Measurements from ENCODE around the gene TLR2.

Gene TLR2, protein sequence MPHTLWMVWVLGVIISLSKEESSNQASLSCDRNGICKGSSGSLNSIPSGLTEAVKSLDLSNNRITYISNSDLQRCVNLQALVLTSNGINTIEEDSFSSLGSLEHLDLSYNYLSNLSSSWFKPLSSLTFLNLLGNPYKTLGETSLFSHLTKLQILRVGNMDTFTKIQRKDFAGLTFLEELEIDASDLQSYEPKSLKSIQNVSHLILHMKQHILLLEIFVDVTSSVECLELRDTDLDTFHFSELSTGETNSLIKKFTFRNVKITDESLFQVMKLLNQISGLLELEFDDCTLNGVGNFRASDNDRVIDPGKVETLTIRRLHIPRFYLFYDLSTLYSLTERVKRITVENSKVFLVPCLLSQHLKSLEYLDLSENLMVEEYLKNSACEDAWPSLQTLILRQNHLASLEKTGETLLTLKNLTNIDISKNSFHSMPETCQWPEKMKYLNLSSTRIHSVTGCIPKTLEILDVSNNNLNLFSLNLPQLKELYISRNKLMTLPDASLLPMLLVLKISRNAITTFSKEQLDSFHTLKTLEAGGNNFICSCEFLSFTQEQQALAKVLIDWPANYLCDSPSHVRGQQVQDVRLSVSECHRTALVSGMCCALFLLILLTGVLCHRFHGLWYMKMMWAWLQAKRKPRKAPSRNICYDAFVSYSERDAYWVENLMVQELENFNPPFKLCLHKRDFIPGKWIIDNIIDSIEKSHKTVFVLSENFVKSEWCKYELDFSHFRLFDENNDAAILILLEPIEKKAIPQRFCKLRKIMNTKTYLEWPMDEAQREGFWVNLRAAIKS

DNA sequence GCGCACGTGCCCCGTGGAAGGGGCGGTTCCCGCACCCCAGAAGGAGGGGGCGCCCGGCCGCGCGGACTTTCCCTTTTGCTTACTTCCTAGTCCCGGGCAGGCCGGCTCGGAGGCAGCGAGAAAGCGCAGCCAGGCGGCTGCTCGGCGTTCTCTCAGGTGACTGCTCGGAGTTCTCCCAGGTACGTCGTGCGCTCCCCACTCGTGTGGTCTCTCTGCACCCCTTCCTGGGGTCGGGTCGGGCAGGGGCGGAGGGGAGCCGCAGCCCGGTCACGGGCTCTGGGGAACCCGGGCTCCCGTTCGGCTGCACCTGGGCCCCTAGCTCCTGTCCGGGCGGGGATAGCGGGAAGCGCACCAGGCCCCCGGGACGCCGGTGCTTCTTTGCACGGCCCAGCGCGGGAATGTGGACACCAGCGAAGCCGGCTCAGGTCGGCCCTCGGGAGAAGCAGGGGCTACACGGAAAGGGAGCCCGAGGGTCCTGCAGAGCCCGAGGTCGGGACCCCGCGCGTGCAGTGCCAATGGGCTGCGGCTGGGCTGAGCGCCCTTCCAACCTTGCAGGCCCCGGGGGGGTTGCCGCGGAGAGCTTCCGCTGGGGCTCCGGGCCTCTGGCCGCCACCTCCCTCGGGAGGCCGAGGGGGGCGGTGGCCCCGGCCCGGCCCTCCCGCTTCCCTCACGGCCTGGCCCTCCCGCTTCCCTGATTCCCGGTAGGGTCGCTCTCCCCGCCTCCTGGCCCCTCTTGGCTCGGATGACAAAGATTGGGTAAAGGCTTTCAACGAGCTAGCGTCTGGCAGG is at the start of gene TLR2:
TLR2 (plus strand) TSS at position 99 of the 789 bp plus-strand sequence. CDS start 18,628 bp downstream, outside the sequence.
- Histone ChIP-seq H3K4me3 (peak within 1 kb of the TSS; percentile 44 to 70 (median 58)), H3K27ac (peak within 1 kb of the TSS; percentile 11 to 87 (median 67))

DNA sequence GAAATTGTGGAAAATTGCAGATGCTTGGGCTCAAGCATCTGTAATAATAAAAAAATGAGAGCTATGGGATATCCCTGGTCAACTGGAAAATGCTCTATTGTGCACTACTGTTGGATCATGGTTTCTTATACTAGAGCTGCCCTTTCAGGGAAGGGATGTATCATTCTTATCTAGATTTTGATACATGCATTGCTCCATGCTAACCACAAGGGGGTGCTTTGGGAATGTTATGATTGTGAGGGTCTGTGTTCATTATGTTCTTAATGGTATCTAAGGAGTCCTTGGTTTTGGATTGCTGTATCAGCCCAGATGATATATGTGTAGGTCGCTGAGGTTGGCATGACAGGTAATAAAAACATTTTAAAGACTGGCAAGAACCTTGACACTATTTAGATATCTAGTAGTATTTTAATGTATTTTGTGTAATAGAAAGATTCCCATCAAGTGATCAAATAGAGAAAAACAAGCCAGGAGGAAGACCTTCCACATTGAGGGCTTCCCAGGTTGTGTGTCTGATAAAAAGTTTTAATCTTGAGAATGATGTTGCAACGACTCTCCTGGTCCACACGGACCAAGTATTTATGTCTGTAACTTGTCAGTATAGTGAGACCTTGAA is 49.2 kb upstream of the TLR2 start:
- Histone ChIP-seq H3K27ac (no peak overlapping the region), H3K4me3 (no peak overlapping the region)

DNA sequence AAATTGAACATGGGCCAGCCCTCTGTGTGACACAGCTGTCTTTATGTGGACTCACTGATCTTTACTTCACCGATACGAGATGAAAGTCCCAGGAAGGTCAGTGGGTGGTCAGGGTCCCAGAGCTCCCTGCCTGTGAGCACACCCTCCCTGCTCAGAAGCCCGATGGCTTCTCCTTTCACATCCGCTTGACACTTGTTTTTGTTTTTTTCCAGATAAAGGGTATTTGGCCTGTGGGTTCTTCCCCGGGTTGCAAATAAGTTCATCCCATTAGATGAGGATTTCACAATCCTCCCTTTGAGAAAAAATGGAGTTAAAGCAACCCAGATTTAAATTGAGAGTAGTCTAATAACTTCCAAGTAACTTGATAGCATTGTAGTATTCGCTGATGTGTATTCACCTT is 48.2 kb upstream of the TLR2 start:
- Histone ChIP-seq H3K27ac (no peak overlapping the region), H3K4me3 (no peak overlapping the region)

DNA sequence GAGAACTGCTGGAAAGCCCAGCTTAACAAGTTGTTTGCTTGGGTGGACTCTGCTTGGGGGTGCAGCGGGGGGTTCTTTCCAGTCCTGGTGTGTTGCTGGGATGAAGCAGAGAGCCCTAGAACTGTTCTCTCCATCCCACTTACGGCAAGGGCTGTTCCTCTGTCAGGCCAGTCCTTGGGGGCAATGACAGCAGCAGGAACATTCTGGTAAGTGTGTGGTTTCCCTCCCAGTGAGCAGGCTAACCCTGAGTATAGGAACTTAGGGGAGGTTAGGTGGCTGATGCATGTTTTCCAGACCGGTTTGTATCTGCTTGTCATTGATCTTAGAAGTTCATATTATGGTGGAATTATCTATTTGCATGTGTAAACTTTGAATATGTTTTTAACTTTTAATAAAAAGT is 46.9 kb upstream of the TLR2 start:
- H3K4me3 ChIP-seq = no peak overlapping the region
- H3K27ac ChIP-seq = no peak overlapping the region

DNA sequence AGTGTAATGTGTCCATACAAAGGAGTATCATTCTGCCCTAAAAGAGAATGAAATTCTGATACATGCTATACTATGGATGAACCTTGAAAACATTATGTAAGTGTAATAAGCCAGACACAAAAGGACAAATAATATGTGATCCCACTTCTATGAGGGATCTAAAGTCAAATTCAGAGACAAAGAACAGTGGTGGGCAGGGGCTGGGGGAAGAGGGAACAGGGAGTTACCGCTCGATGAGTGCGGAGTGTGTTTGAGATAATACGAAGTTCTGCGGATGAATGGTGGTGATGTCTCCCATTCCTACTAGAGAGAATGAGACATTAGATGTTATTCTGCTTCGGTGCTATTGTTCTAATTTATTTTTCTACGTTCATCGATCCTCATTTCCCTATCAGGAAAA is 46.1 kb upstream of the TLR2 start:
- Histone ChIP-seq H3K27ac (no peak overlapping the region), H3K4me3 (no peak overlapping the region)

DNA sequence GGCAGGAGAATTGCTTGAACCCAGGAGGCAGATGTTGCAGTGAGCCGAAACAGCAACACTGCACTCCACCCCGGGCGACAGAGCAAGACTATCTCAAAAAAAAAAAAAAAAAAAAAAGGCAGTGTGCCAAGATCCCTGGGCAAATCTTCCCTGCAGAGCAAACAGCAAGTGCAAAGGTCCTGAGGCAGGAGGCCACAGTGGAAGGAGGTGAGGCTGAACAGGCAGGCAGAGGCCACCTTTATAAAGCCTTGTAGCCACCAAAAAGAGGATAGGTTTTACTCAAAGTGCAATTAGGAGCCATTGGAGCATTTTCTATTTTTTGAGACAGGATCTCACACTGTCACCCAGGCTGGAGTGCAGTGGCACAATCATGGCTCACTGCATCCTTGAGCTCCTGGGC is 45.1 kb upstream of the TLR2 start:
- Histone ChIP-seq H3K4me3 (no peak overlapping the region), H3K27ac (no peak overlapping the region)

DNA sequence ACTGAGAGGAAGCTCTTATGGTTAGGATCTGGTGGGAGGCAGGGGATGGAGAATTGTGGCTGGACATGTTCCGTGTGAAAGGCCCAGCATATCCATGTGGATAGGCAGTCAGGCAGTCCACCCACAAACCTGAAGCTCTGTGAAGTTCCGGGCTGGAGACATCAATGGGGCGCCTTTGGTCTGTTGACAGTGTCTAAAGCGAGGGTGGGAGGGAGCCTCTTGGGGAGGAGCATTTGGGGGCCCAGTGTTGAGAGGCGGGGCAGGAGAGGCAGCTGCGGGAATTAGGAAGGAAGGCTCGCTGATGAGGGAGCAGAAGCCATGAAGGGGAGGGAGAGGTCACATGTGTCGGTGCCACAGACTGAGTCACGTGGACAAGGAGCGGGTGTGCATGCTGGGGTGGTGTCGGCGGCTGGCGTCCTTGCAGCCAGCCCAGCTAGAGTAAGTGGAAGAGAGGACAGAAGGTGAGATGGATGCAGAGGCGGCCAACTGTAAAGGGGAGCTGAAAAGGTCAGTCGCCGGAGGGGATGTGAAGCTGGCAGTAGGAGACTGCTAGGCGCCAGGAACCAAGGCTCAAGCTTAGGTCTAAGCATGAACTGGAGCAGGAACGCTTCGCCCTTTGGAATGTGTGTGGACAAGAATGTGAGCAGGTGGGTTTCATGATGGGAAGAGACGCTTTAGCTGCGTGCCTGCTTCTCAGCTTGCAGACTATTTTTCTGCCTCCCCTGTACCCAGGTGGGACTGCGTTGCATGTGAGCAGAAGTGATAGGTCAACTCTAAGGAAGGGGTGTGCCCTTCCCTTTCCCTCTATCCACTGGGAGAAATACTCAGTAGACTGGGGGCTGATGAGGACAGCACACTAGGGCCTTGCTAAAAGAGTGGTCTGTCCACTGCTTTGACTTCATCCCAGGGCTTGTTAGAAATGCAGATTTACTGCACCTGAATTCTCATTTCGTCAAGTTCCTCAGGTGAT is 44.0 kb upstream of the TLR2 start:
- no peak overlapping the region for H3K27ac ChIP-seq
- H3K4me3 ChIP-seq = no peak overlapping the region

DNA sequence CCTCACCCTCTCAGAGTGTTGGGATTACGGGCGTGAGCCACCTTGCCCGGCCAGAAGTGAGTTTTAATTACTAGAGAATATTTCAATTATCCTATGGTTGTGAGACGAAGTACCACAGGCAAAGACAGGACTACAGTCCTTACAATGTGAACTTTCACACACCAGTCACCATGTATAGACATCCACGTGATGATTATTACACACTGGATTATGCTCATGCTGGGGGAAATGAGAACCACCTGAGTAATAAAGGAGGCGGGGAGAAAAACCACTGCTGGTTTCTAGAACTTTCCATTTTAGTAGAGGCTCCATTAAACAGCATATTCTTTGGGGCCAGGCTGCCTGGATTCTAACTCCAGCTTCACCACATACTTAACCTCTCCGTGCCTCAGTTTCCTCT is 42.5 kb upstream of the TLR2 start:
- Histone ChIP-seq H3K27ac (no peak overlapping the region), H3K4me3 (no peak overlapping the region)

DNA sequence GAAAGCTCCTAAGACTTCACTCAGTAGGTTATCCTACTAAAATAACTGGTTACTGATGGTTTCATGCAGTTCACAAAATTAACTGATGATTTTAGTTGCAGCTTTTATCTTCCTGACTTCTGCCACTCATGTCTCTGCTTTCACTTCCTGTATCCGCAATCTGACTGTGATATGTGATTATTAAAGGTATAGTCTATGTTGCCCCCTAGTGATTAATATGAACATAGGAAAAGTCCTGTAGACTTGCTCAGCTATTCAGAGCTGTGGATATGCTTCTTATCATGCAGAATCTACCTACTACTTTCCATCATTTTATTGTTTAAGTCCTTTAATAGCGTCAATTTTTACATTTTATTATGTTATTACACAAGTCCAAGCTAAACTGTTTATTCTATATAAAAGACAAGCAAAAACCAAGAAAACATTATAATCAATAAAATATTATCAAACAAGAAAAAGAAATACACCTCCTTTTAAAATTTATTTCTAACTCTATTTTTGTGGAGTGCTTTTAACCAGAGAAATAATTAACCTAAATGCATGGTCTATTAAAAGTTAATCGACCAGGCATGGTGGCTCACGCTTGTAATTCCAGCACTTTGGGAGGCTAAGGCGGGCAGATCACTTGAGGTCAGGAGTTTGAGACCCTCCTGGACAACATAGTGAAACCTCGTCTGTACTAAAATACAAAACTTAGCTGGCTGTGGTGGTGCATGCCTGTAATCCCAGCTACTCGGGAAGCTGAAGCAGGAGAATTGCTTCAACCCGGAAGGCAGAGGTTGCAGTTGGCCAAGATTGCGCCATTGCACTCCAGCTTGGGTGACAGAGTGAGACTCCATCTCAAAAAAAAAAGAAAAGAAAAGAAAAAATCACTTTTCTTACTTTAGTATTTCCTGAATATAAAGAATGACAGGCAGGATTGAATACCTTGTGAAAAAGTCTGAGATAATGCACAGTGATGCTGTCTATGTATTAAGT is 40.4 kb upstream of the TLR2 start:
- H3K4me3 ChIP-seq = no peak overlapping the region
- H3K27ac ChIP-seq = no peak overlapping the region

DNA sequence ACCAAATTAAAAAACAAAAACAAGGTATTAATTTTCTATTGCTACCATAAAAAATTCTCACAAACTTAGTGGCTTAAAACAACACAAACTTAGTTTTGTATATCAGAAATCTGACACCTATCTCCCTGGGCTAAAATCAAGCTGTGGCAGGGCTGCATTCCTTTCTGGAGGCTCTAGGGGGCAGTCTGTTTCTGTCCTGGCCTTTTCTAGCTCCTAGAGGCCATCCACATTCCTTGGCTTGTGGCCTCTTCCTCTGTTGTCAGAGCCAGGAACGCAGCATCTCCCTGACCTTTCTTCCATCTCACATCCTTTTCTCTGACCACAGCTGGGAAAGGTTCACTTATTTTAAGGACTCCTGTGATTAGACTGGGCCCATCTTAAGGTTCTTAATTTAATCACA is 38.9 kb upstream of the TLR2 start:
- Histone ChIP-seq H3K27ac (no peak overlapping the region), H3K4me3 (no peak overlapping the region)

DNA sequence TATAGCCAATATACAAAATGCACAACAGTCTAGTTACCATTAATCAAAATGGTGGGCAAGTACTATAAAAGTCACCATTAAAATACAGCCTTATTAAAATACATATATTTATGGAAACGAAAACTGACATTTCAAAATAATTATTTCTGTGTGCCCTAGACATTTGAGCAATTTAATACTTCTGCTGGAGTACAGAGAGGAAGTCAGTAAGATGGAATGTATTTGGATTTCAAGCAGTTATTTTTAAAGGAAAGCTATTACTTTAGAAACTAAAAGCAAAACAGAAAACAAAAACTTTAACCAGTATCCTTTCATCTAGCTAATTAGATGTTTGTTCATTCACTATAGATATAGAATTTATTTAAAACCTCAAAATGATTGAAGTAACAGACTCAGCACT is 37.8 kb upstream of the TLR2 start:
- Histone ChIP-seq H3K4me3 (no peak overlapping the region), H3K27ac (no peak overlapping the region)

DNA sequence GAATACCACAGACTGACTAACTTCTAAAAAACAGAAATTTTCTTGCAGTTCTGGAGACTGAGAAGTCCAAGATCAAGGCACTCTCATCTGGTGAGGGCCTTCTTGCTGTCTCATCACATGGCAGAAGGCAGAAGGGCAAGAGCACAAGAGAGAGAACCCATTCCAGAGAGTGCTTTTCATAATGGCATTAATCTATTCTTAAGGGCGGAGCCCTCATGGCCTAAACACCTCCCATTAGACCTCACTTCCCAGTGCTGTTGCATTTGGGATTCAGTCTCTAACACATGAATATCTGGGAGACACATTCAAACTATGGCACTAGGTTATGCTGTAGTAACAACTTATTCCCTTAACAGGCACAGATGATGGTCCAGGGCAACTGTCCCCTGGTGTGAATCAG is 37.1 kb upstream of the TLR2 start:
- no peak overlapping the region for H3K27ac ChIP-seq
- H3K4me3 ChIP-seq = no peak overlapping the region

DNA sequence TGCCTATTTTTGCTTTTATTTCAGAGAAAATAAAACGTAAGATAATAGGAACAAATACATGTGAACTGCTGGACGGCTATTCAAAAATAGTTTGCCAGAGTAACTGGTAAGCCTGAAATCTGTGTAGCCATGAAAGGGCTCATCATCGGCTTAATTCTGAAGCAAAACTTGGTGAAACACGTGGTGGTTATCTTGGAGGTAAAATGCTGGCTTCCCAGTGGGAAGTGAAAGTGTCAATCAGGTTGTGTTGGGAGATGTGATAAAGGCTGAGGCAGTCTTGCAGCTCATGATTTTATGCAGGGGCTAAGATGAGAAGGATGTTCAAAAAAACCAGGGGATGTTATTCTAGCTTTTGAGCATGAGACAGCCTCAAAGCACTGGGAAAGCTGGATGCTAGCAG is 36.1 kb upstream of the TLR2 start:
- H3K4me3 ChIP-seq = no peak overlapping the region
- no peak overlapping the region for H3K27ac ChIP-seq

DNA sequence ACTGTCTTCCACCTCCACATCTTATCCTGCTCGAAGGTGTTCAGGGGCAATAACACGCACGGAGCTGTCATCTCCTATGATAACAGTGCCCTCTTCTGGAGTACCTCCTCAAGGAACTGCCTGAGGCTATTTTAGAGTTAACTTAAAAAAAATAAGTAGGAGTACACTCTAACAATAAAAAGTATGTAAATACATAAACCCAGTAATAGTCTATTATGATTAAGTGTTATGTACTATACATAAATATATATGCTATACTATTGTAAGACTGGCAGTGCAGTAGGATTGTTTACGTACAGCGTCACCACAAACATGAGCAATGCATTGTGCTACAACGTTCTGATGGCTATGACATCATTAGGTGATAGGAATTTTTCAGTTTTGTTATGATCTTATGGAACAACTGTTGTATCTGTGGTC is 34.5 kb upstream of the TLR2 start:
- Histone ChIP-seq H3K27ac (no peak overlapping the region), H3K4me3 (no peak overlapping the region)

DNA sequence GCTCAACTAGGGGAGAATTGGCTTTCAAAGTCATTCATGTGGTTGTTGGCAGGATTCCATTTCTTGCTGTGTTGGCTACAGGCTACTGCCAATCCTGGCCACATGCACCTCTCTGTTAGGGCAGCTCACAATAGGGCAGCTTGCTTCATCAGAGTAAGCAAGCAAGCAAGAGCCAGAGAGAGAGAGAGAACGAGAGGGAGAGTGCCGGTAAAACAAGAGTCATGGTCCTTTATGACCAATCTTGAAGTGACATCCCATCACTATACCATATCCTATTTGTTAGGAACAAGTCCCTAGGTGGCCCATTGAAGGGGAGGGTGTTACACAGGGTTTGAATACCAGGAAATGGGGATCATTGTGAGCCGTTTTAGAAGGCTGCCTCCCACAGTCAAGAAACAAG is 33.0 kb upstream of the TLR2 start:
- Histone ChIP-seq H3K27ac (peak overlapping the region in 18 of 21 experiments; percentile 6 to 81 (median 58)), H3K4me3 (no peak overlapping the region)

DNA sequence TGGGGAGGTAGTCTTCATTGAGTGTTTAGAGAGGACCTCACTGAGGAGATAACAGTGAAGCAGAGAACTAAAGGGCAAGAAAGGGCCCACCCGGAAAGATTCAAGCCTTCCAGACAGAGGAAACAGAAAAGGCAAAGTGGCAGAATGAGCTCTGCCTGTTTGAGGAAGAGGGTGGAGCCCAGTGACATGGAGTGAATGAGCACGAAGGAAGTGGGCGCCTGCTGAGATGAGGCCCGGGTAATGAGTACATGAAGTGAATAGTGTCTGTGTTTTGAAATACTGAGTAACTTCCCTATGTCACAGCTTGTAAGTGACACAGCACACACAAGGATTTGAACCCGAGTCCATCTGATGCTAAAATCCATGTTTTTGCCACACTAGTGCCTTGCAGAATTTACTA is 32.5 kb upstream of the TLR2 start:
- Histone ChIP-seq H3K27ac (peak overlapping the region in 19 of 21 experiments; percentile 11 to 81 (median 61)), H3K4me3 (no peak overlapping the region)

DNA sequence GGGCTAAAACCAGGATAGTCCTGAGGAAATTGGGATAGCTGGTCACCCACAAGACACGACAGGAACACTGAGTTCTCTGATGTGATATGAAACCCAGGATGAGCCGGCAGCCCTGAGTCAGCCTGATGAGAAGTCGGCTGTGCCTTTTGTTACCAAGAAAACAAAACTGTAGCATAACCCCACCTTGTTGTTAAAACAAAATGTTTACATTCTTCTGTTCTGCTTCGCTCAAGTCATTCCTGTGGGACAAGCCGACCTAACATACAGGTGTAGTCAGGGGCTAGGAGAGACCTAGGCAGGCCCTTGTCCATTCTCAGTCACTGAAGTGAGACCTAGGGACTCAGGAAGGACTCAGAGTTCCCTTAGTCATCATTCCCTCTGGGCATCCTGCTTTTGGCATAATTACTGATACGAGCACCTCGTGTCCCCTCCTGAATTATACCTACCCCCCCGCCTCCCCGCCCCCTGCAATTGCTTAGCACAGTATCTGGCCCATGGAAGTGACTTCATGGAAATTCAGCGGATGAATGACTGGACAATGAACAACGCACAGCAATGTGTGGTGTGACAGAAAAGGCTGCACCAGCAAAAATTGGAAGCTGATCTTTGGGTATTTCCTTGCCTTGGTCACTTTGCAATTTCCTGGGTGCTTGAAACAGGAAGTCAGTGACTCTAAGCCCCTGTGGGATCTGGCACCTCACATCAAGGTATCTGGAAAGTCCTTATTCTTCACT is 31.9 kb upstream of the TLR2 start:
- no peak overlapping the region for H3K4me3 ChIP-seq
- peak overlapping the region in 19 of 21 experiments; percentile 11 to 81 (median 61) for H3K27ac ChIP-seq
